Smooth muscle cell (in vitro differentiated cells): ENCODE data around the gene ZFR2. TPM values are rescaled to one million over a fixed set of nuclear protein-coding genes. Genes with fewer than 3 reads are reported as not detected.

Experiments
- DNase-seq: peaks from one replicate; lab custom pipeline; 2025; ENCODE audit not compliant: unreplicated experiment; lab: John Stamatoyannopoulos, UW
- H2AFZ ChIP-seq: fragments of 200-600 bp; sonication (generic); 2 replicates; pipeline ENCODE4 v1.6.0; 2016; ENCODE audit warnings: antibody characterized with exemption, low read depth, mild to moderate bottlenecking
- H3F3A ChIP-seq: fragments of 200-600 bp; sonication (generic); 2 replicates; pipeline ENCODE4 v1.6.0; 2017; ENCODE audit warnings: antibody characterized with exemption, low read depth
- H3K27ac ChIP-seq: fragments of 200-600 bp; sonication (generic); 2 replicates; pipeline ENCODE4 v1.5.1; 2016; ENCODE audit warnings: low read depth, mild to moderate bottlenecking
- H3K27me3 ChIP-seq: fragments of 200-600 bp; sonication (generic); 2 replicates; pipeline ENCODE4 v1.6.1; 2016; ENCODE audit warnings: low read depth, mild to moderate bottlenecking
- H3K36me3 ChIP-seq: fragments of 200-600 bp; sonication (generic); 2 replicates; pipeline ENCODE4 v1.5.1; 2016; ENCODE audit warnings: low read depth
- H3K4me1 ChIP-seq: fragments of 200-600 bp; sonication (generic); 2 replicates; pipeline ENCODE4 v1.5.1; 2016; ENCODE audit warnings: low read depth
- H3K4me2 ChIP-seq: fragments of 200-600 bp; sonication (generic); 2 replicates; pipeline ENCODE4 v1.6.0; 2016; ENCODE audit warnings: mild to moderate bottlenecking
- H3K4me3 ChIP-seq: fragments of 200-600 bp; sonication (generic); 2 replicates; pipeline ENCODE4 v1.5.1; 2016; ENCODE audit warnings: mild to moderate bottlenecking
- H3K79me2 ChIP-seq: fragments of 200-600 bp; sonication (generic); 2 replicates; pipeline ENCODE4 v1.6.0; 2016; ENCODE audit warnings: low read depth, mild to moderate bottlenecking
- H3K9ac ChIP-seq: fragments of 200-600 bp; sonication (generic); 2 replicates; pipeline ENCODE4 v1.6.0; 2016; ENCODE audit warnings: low read depth
- H3K9me3 ChIP-seq: fragments of 200-600 bp; sonication (generic); replicated peaks from 2 replicates; pipeline ENCODE4 v1.5.1; 2016; ENCODE audit warnings: low read depth
- H4K20me1 ChIP-seq: fragments of 200-600 bp; sonication (generic); 2 replicates; pipeline ENCODE4 v1.6.0; 2016; ENCODE audit warnings: low read depth
- WGBS: methylation state at CpG from one replicate; pipeline ENCODE4 v1.1.7; 2016; ENCODE audit warnings: low lambda C conversion rate; 5-methylcytosine and 5-hydroxymethylcytosine counted together
- polyA plus RNA-seq: library from polyadenylated mRNA; unstranded; fragments of >200 nt; fragmentation: Nextera tagmentation; extraction: Ambion mirVana; gene quantifications from 2 replicates; pipeline ENCODE4 v1.2.1, GENCODE V29; 2016
- total RNA-seq: library from RNA; depleted of rRNA; stranded (reverse); fragments of >200 nt; gene quantifications from 2 replicates; pipeline ENCODE4 v1.2.3, GENCODE V29; 2014
- TF ChIP-seq, protein P1 (sequence below): fragments of 200-600 bp; sonication (generic); IDR thresholded peaks from 2 replicates; pipeline ENCODE4 v1.5.1; 2017; ENCODE audit warnings: borderline replicate concordance, mild to moderate bottlenecking, antibody characterized with exemption; ENCODE audit not compliant: insufficient read depth, poor library complexity, severe bottlenecking

Gene ZFR2
- total and polyA plus RNA-seq, 2 experiments from 2014 or later = 0.54 to 1.8 TPM

GRCh38 chr19:3781603-3782002 is 87.2 kb downstream of the ZFR2 start:
- H3K4me2 ChIP-seq = no peak overlapping the region
- no peaks in the 10 kb centered on the region for H4K20me1 ChIP-seq
- H3K9ac ChIP-seq = no peak overlapping the region
- DNase-seq = no peak
- 98% methylated on average over 2 of the region's 2 CpGs for WGBS
- H3K9me3 ChIP-seq = peaks cover 8% of the 10 kb centered on the region
- H3K4me3 ChIP-seq = no peak overlapping the region
- H3F3A ChIP-seq = no peaks in the 10 kb centered on the region
- H3K79me2 ChIP-seq = no peaks in the 10 kb centered on the region
- no peak overlapping the region for H2AFZ ChIP-seq
- peaks cover 27% of the 10 kb centered on the region for H3K27me3 ChIP-seq
- no peaks in the 10 kb centered on the region for H3K36me3 ChIP-seq
- H3K27ac ChIP-seq = no peak overlapping the region
- TF ChIP-seq, protein P1, sequence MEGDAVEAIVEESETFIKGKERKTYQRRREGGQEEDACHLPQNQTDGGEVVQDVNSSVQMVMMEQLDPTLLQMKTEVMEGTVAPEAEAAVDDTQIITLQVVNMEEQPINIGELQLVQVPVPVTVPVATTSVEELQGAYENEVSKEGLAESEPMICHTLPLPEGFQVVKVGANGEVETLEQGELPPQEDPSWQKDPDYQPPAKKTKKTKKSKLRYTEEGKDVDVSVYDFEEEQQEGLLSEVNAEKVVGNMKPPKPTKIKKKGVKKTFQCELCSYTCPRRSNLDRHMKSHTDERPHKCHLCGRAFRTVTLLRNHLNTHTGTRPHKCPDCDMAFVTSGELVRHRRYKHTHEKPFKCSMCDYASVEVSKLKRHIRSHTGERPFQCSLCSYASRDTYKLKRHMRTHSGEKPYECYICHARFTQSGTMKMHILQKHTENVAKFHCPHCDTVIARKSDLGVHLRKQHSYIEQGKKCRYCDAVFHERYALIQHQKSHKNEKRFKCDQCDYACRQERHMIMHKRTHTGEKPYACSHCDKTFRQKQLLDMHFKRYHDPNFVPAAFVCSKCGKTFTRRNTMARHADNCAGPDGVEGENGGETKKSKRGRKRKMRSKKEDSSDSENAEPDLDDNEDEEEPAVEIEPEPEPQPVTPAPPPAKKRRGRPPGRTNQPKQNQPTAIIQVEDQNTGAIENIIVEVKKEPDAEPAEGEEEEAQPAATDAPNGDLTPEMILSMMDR = no peak
- peaks cover 4% of the 10 kb centered on the region for H3K4me1 ChIP-seq

DNA sequence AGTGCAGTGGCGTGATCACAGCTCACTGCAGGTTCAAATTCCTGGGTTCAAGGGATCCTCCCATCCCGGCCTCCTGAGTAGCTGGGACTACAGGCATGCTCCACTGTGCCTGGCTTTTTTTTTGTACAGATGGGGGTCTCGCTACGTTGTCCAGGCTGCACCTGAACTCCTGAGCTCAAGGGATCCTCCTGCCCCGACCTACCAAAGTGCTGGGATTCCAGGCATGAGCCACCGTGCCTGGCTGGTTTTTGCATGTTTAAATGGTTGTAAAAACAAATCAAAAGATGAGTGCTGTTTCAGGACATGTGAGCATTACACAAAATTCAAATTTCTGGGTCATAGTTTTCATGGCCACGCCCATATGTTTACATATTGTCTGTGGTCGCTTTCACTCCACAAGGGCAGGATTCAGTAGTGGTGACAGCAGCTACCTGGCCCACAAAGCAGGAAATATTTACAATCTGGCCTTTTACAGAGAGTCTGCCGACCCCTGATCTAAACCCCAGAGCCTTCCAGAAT is 88.0 kb downstream of the ZFR2 start:
- TF ChIP-seq, protein P1 = no peak
- H3K4me3 ChIP-seq = no peak overlapping the region
- no peak for DNase-seq
- H4K20me1 ChIP-seq = no peaks in the 10 kb centered on the region
- no peak overlapping the region for H3K4me2 ChIP-seq
- H2AFZ ChIP-seq = no peak overlapping the region
- no peaks in the 10 kb centered on the region for H3K36me3 ChIP-seq
- no peak overlapping the region for H3K9ac ChIP-seq
- H3K79me2 ChIP-seq = no peaks in the 10 kb centered on the region
- H3K27ac ChIP-seq = no peak overlapping the region
- H3K27me3 ChIP-seq = peaks cover 21% of the 10 kb centered on the region
- peaks cover 8% of the 10 kb centered on the region for H3K9me3 ChIP-seq
- H3F3A ChIP-seq = no peaks in the 10 kb centered on the region
- 96% methylated on average over 9 of the region's 9 CpGs for WGBS
- H3K4me1 ChIP-seq = peaks cover 4% of the 10 kb centered on the region

DNA sequence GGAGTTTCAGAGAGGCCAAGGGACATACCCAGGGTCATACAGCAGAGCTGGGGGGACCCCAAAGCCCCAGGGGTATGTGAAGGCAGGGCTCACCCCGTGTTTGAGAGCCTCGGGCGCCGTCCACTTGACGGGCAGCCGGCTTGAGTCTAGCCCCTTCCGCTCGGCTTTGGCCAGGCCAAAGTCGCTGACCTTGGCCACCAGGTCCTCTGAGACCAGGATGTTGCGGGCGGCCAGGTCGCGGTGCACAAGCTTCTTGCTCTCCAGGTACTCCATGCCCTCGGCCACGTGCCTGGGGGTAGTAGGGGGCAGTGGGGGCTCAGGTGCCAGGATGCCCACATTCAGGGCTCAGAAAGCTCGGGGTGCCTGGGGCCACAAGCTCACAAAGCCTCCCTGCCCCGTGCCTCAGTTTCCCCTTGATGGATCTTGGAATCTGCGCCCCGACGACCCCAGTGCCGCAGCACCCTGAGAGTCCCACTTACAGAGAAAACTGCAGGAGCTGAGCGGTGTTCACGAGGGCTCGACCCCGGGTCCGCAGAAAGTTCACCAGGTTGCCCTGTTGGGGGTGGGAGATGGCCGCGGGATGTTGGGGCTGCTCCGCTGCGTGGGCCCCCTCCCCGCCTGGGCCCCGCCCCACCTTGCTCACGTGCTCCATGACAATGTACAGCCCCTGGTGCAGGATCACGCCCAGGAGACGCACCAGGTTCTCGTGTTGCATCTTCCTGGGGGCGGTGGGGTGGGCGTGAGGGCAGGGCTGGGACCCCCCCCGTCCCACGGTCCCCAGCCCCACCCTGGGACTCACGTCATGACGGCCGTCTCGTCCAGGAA is 89.7 kb downstream of the ZFR2 start:
- no peak for DNase-seq
- Histone ChIP-seq H3K4me3 (no peak overlapping the region), H3K9ac (no peak overlapping the region), H3F3A (no peaks in the 10 kb centered on the region), H3K79me2 (no peaks in the 10 kb centered on the region), H3K36me3 (no peaks in the 10 kb centered on the region), H3K27me3 (peaks cover 4% of the 10 kb centered on the region), H3K4me2 (no peak overlapping the region), H2AFZ (no peak overlapping the region), H3K9me3 (peaks cover 8% of the 10 kb centered on the region), H3K4me1 (no peaks in the 10 kb centered on the region), H4K20me1 (no peaks in the 10 kb centered on the region), H3K27ac (no peak overlapping the region)
- TF ChIP-seq, protein P1 = no peak
- WGBS = 91% methylated on average over 27 of the region's 44 CpGs
